HEK293T (cell line): ENCODE data around the gene RASL10A.

ENCODE experiments used
- FOXA1 ChIP-seq: fragments of 450-650 bp; IDR thresholded peaks from 2 replicates; pipeline ENCODE4 v1.6.1; 2016; ENCODE audit warnings: mild to moderate bottlenecking
- FOXM1 ChIP-seq: fragments of 450-650 bp; IDR thresholded peaks from 2 replicates; pipeline ENCODE4 v1.6.1; 2017; ENCODE audit warnings: mild to moderate bottlenecking, borderline replicate concordance
- TARDBP ChIP-seq: fragments of 450-650 bp; IDR thresholded peaks from 2 replicates; pipeline ENCODE4 v1.6.1; 2016

DNA sequence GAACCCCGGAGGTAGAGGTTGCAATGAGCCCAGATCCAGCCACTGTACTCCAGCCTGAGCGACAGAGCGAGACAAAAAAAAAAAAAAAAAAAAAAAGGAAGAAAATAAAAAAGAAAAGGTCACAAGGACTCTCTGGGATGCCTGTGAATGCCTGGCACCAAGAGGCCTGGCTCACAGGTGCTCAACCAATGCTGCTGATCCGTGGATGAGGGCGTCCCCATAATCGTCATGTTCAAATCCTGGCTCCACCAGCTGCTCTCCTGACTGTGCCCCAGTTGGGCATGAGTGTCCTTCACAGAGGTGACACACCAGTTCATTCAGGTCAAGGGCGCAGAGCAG is 9.7 kb downstream of the RASL10A start:
- TF ChIP-seq FOXA1: no peak
- no peak for TF ChIP-seq TARDBP
- TF ChIP-seq FOXM1: no peak
